CD4-positive, alpha-beta T cell treated with Interleukin-1 beta for 1 hour (primary cell): ENCODE data around the gene C20orf204.
"Not testable (repeated sequence)": the region's sequence is repeated elsewhere in the genome, so short reads cannot be mapped to it uniquely, and the experiment has no call there.

Experiments
- DNase-seq, 2 donors: peaks; one replicate each; pipeline ENCODE4 v3.0.0-alpha.2; 2020 to 2022

C20orf204 gene

DNA sequence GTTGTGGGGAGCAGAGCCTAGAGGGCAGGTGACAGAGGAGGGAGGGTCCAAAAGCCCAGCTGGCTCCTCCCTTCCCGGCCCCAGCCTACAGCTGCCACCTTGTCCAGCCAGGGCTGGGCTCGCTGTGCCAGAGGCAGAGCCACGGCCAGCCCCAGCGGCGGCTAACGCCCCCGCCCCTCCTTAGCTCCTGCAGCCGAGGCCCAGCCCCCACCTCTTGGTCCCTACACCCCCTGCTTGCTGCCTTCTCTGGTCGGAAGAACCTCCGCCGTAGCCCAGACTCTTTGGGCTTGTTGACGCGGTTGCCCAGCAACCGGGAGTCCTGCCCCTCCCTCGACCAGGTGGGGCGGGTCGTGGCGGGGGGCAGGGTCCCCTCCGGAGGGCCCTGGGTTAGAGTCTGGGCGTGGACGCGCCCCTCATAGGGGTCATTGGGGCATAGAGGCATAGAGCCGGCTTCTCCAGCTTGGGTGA is 48.7 kb downstream of the C20orf204 start:
- DNase-seq: peak in 1 of 2 donors; percentile 34

DNA sequence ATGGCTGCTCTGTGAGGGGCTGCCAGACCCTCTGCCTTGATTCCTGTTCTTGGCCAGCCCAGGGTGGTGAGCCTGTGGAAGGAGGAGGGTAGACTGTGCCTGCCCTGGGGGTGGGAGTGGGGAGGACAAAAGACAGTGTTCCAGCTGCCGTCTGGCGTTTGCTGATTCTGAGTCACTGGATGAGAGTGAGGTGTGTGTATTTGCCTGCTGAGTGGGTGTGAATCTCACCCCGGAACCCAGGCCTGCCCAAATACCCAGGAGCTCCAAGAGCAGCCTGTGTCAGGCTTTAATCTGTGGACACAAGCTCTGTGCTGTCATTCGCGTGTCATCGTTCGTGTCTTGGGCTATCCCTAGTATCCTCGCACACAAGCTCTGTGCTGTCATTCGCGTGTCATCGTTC is 50.8 kb downstream of the C20orf204 start:
- no peak for DNase-seq

DNA sequence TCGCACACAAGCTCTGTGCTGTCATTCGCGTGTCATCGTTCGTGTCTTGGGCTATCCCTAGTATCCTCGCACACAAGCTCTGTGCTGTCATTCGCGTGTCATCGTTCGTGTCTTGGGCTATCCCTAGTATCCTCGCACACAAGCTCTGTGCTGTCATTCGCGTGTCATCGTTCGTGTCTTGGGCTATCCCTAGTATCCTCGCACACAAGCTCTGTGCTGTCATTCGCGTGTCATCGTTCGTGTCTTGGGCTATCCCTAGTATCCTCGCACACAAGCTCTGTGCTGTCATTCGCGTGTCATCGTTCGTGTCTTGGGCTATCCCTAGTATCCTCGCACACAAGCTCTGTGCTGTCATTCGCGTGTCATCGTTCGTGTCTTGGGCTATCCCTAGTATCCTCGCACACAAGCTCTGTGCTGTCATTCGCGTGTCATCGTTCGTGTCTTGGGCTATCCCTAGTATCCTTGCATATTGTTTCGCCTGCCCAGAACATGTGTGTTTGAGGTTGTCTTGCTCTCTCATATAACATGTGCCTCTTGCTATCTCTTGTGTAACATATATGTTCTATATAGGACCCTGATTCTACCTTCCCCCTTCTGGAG is 51.3 kb downstream of the C20orf204 start:
- not testable (repeated sequence) for DNase-seq

DNA sequence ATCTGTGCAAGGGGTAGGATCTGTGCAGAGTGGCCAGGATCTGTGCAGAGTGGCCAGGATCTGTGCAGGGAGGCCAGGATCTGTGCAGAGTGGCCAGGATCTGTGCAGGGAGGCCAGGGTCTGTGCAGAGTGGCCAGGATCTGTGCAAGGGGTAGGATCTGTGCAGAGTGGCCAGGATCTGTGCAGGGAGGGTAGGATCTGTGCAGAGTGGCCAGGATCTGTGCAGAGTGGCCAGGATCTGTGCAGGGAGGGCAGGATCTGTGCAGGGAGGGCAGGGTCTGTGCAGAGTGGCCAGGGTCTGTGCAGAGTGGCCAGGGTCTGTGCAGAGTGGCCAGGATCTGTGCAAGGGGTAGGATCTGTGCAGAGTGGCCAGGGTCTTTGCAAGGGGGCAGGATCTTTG is 52.6 kb downstream of the C20orf204 start:
- DNase-seq: not testable (repeated sequence)
